ENCODE results near the gene TNFAIP8. TPM values are rescaled to one million over a fixed set of nuclear protein-coding genes. Genes with fewer than 3 reads are reported as not detected.

Gene TNFAIP8
- total and polyA plus RNA-seq, 9 of the 15 experiments (the other 6 are each of a cell fraction or from before 2014, with no cell fraction given) = 29.9 to 52.2 (median 44.8) TPM

GRCh38 chr5:119379942-119380547 is 24.2 kb downstream of the TNFAIP8 start (continued):
- TF ChIP-seq E2F6 (IDR thresholded peaks at IDR 0.05; ENCODE audit: borderline replicate concordance in 1 of 2, extremely low read depth in 1 of 2, insufficient read depth in 1 of 2, insufficient read length in 1 of 2, low read depth in 1 of 2, low read length in 1 of 2, poor library complexity in 1 of 2, severe bottlenecking in 1 of 2) (no peak), C11orf30 (IDR thresholded peaks at IDR 0.05; ENCODE audit: low read depth) (no peak), TRIM24 (IDR thresholded peaks at IDR 0.05) (0 out of 4 replicates have a peak, but pooled peaks of 1 of the 2 experiments have one; percentile 22), ZFP36 (IDR thresholded peaks at IDR 0.05; ENCODE audit: low read depth, low read length, partially characterized antibody) (peak; percentile 18), GTF2E2 (tag; IDR thresholded peaks at IDR 0.05) (0 out of 2 replicates have a peak, but pooled peaks have one; percentile 21), RREB1 (CRISPR knock-in tag; IDR thresholded peaks at IDR 0.05) (no peak), SRSF1 (IDR thresholded peaks at IDR 0.05; ENCODE audit: low read depth, low read length) (no peak), THRAP3 (IDR thresholded peaks at IDR 0.05; ENCODE audit: borderline replicate concordance) (no peak), ZNF699 (CRISPR knock-in tag; IDR thresholded peaks at IDR 0.05; ENCODE audit: insufficient replicate concordance) (no peak), ZNF184 (CRISPR knock-in tag; IDR thresholded peaks at IDR 0.05) (no peak), NCOA2 (IDR thresholded peaks at IDR 0.05; ENCODE audit: partially characterized antibody in 2 of 2) (no peak), NFXL1 (CRISPR knock-in tag; IDR thresholded peaks at IDR 0.05) (no peak), ETV1 (tag; conservative IDR thresholded peaks at IDR 0.05; ENCODE audit: low read depth) (no peak), ZKSCAN3 (CRISPR knock-in tag; IDR thresholded peaks at IDR 0.05) (no peak), ZNF253 (CRISPR knock-in tag; conservative IDR thresholded peaks at IDR 0.05) (no peak), CREB3 (tag; conservative IDR thresholded peaks at IDR 0.05; ENCODE audit: low read depth) (no peak), ZBTB1 (CRISPR knock-in tag; IDR thresholded peaks at IDR 0.05; ENCODE audit: borderline replicate concordance, low read depth) (no peak), CBFA2T3 (IDR thresholded peaks at IDR 0.05) (peak; percentile 76), ZNF217 (CRISPR knock-in tag; IDR thresholded peaks at IDR 0.05) (no peak), CBFA2T2 (conservative IDR thresholded peaks at IDR 0.05) (peak; percentile 64), NELFE (IDR thresholded peaks at IDR 0.05; ENCODE audit: insufficient read depth, insufficient read length) (no peak), ZSCAN32 (CRISPR knock-in tag; IDR thresholded peaks at IDR 0.05) (no peak)
